ENCODE results near the gene CREBBP.

DNA sequence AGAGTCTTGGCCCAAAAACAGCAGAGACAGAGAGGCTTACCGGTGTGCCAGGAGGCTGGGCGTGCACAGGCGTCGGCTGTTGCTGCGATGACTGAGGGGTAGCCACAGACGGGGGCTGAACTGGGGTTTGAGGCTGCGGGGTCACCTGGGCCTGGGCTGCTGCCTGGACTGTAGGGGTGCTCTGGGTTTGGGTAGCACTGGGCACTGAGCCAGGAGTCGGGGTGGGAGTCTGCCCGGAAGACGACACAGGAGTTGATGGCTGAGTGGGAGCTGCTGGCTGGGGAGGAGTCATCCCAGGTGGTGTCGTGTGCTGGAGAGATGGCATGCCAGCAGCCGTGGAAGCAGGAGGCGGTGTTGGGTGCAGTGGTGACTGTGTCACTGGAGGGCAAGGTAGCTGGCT, 110.0 kb downstream of the CREBBP start:
- TF ChIP-seq YY1 (IDR thresholded peaks at IDR 0.05; ENCODE audit: low read depth) (no peak), EGR1 (IDR thresholded peaks at IDR 0.05) (no peak), EP300 (IDR thresholded peaks at IDR 0.05; ENCODE audit: borderline replicate concordance) (no peak), RAD21 (IDR thresholded peaks at IDR 0.05; ENCODE audit: low read depth) (no peak), TAF1 (IDR thresholded peaks at IDR 0.05; ENCODE audit: low read depth) (no peak), USF1 (IDR thresholded peaks at IDR 0.05) (no peak), FOXM1 (IDR thresholded peaks at IDR 0.05; ENCODE audit: borderline replicate concordance, low read depth) (no peak), CEBPB (IDR thresholded peaks at IDR 0.05) (no peak)
- TF ChIP-seq, protein P1, sequence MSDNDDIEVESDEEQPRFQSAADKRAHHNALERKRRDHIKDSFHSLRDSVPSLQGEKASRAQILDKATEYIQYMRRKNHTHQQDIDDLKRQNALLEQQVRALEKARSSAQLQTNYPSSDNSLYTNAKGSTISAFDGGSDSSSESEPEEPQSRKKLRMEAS (IDR thresholded peaks at IDR 0.05), result no peak

Data from Ishikawa (cell line).